ENCODE measurements around the gene KCNA2. TPM values are rescaled to one million over a fixed set of nuclear protein-coding genes. Genes with fewer than 3 reads are reported as not detected.

The KCNA2 gene
- polyA plus RNA-seq, 1 of the 3 experiments (the other 2 are of a cell fraction): not detected

- no peak overlapping the region for H3K4me2 ChIP-seq
- 33% methylated on average over 5 of the region's 5 CpGs for WGBS (ENCODE audit: low lambda C conversion rate)
- no peak overlapping the region for H2AFZ ChIP-seq (ENCODE audit: low read depth)
- H3K9me3 ChIP-seq: no peaks in the 10 kb centered on the region
- CTCF ChIA-PET: interaction anchor here (1.0 to 12.0 kb wide), 12 partner anchors 14 to 164 kb away, joined by 3 to 280 read pairs (median 10); partner anchors contain the start of genes KCNA10 and KCNA2
- no peaks in the 10 kb centered on the region for H4K20me1 ChIP-seq (ENCODE audit: insufficient read depth)
- no peak overlapping the region for H3K27ac ChIP-seq (ENCODE audit: low read depth in 2 of 2, low read length in 1 of 2)
- H3K4me3 ChIP-seq (ENCODE audit: low read depth in 2 of 2, low read length in 1 of 2): no peak overlapping the region
- no peak for TF ChIP-seq USF2 (IDR thresholded peaks at IDR 0.05; ENCODE audit: borderline replicate concordance, low read depth, low read length)
- no peak for TF ChIP-seq USF1 (IDR thresholded peaks at IDR 0.05; ENCODE audit: borderline replicate concordance, low read depth)
- no peak for TF ChIP-seq CTCF (IDR thresholded peaks at IDR 0.05)
- TF ChIP-seq RXRA (IDR thresholded peaks at IDR 0.05; ENCODE audit: borderline replicate concordance, low read depth): no peak
- TF ChIP-seq FOSL2 (IDR thresholded peaks at IDR 0.05; ENCODE audit: borderline replicate concordance, low read depth): no peak
- no peak for TF ChIP-seq NRF1 (IDR thresholded peaks at IDR 0.05; ENCODE audit: low read depth, low read length)
- TF ChIP-seq TCF12 (IDR thresholded peaks at IDR 0.05): no peak
- no peak for TF ChIP-seq CHD2 (IDR thresholded peaks at IDR 0.05; ENCODE audit: low read length, partially characterized antibody)
- no peak for TF ChIP-seq POLR2AphosphoS5 (IDR thresholded peaks at IDR 0.05; ENCODE audit: low read depth, low read length)
- TF ChIP-seq EP300 (IDR thresholded peaks at IDR 0.05; ENCODE audit: borderline replicate concordance in 1 of 2, low read depth in 1 of 2, low read length in 1 of 2): no peak
- TF ChIP-seq ZBTB33 (IDR thresholded peaks at IDR 0.05; ENCODE audit: borderline replicate concordance, low read depth): no peak
- no peak for TF ChIP-seq IRF3 (IDR thresholded peaks at IDR 0.05; ENCODE audit: low read depth, low read length)
- no peak for DNase-seq
- peaks cover 11% of the 10 kb centered on the region for H3K27me3 ChIP-seq (ENCODE audit: insufficient read depth)
- no peaks in the 10 kb centered on the region for H3K36me3 ChIP-seq (replicated peaks in 1 of 2; ENCODE audit: control insufficient read depth in 1 of 2, insufficient read depth in 2 of 2, low read length in 1 of 2)
- no peak overlapping the region for H3K9ac ChIP-seq
- H3F3A ChIP-seq (replicated peaks; ENCODE audit: insufficient read depth): no peaks in the 10 kb centered on the region
- POLR2A ChIA-PET: no interaction called here
- H3K9me2 ChIP-seq: no peaks in the 10 kb centered on the region
- peaks cover 0 to 3% of the 10 kb centered on the region in 2 experiments; a peak in 1 of 4 replicates for H3K4me1 ChIP-seq (ENCODE audit: control insufficient read depth in 1 of 2, insufficient read depth in 2 of 2, low read depth in 1 of 2, low read length in 1 of 2)
- no peaks in the 10 kb centered on the region for H3K79me2 ChIP-seq (ENCODE audit: insufficient read depth)
Measured at GRCh38 chr1:110617589-110617988, 11.4 kb upstream of the KCNA2 start.

Data from SK-N-SH (cell line).